G401.6 (cell line): Measurements from ENCODE around the gene METTL22.

Experiments
- FAIRE-seq: peaks from 2 replicates; lab custom pipeline; 2012; peaks lifted over from hg19 to GRCh38; lab: Jason Lieb, UNC

METTL22 gene

GRCh38 chr16:8668113-8668512 is 46.6 kb downstream of the METTL22 start:
- no peak for FAIRE-seq

GRCh38 chr16:8669481-8669880 is 48.0 kb downstream of the METTL22 start:
- no peak for FAIRE-seq

GRCh38 chr16:8670014-8670560 is 48.6 kb downstream of the METTL22 start:
- no peak for FAIRE-seq

- no peak for FAIRE-seq
Measured at GRCh38 chr16:8673611-8674412, 52.3 kb downstream of the METTL22 start.

- no peak for FAIRE-seq
Measured at GRCh38 chr16:8674413-8675022, 53.0 kb downstream of the METTL22 start, which contains the start of gene ABAT. Gene ABAT, plus strand, starts transcription at chr16:8674617. Its CDS starts 61,123 bp downstream, at chr16:8735740.

GRCh38 chr16:8675183-8676159 is 54.0 kb downstream of the METTL22 start:
- FAIRE-seq: no peak

- no peak for FAIRE-seq
Measured at GRCh38 chr16:8676160-8676547, 54.7 kb downstream of the METTL22 start.

- FAIRE-seq: no peak
Measured at GRCh38 chr16:8676737-8677375, 55.4 kb downstream of the METTL22 start.

GRCh38 chr16:8677481-8677880 is 56.0 kb downstream of the METTL22 start:
- no peak for FAIRE-seq

- no peak for FAIRE-seq
Measured at GRCh38 chr16:8678068-8678927, 56.8 kb downstream of the METTL22 start.

- no peak for FAIRE-seq
Measured at GRCh38 chr16:8679151-8679550, 57.7 kb downstream of the METTL22 start.

GRCh38 chr16:8682551-8683259 is 61.2 kb downstream of the METTL22 start:
- FAIRE-seq: no peak

GRCh38 chr16:8683640-8684039 is 62.1 kb downstream of the METTL22 start:
- FAIRE-seq: no peak

GRCh38 chr16:8685617-8686016 is 64.1 kb downstream of the METTL22 start:
- no peak for FAIRE-seq

GRCh38 chr16:8686031-8686621 is 64.6 kb downstream of the METTL22 start:
- no peak for FAIRE-seq

GRCh38 chr16:8686879-8687278 is 65.4 kb downstream of the METTL22 start:
- FAIRE-seq: no peak

GRCh38 chr16:8689686-8690085 is 68.2 kb downstream of the METTL22 start:
- FAIRE-seq: no peak

GRCh38 chr16:8691728-8692127 is 70.2 kb downstream of the METTL22 start:
- FAIRE-seq: no peak

GRCh38 chr16:8694795-8695728 is 73.6 kb downstream of the METTL22 start:
- FAIRE-seq: no peak
